Neural progenitor cell (in vitro differentiated cells): Measurements from ENCODE around the gene ANKRD22.

Experiments used
- CTCF ChIP-seq: fragments of 200-600 bp; sonication (generic); IDR thresholded peaks from 2 replicates; pipeline ENCODE4 v1.5.1; 2017; ENCODE audit warnings: antibody characterized with exemption, mild to moderate bottlenecking
- EZH2 ChIP-seq: fragments of 200-600 bp; sonication (generic); IDR thresholded peaks from 2 replicates; pipeline ENCODE4 v1.6.1; 2017; ENCODE audit warnings: antibody characterized with exemption, mild to moderate bottlenecking, moderate library complexity
- EZH2phosphoT487 ChIP-seq: fragments of 200-600 bp; sonication (generic); IDR thresholded peaks from 2 replicates; pipeline ENCODE4 v1.6.1; 2017; ENCODE audit warnings: antibody characterized with exemption

- TF ChIP-seq CTCF (no peak), EZH2 (no peak), EZH2phosphoT487 (no peak)
Measured at GRCh38 chr10:88879534-88880281, 28.1 kb upstream of the ANKRD22 start, which contains the start of gene STAMBPL1.
